ENCODE measurements around the gene TMEM19.

Gene TMEM19

DNA sequence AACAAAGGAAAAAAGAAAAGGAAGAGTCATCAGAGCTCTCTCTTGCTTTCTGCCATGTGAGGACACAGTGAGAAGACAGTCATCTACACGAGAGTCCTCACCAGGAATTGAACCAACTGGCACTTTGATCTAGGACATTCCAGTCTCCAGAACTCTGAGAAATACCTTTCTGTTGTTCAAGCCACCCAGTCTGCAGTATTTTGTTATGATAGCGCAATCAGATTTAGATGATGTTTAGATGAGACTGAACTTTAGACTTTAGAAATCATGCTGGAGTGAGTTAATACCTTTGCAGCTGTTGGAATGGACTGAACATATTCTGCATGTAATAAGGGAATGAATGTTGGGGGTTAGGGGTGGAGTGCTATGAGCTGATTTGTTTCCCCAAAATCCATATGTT, 40.7 kb downstream of the TMEM19 start:
- Histone ChIP-seq H3K4me3 (ENCODE audit: low read depth, low read length) (no peak overlapping the region), H2AFZ (no peak overlapping the region), H3K4me1 (no peaks in the 10 kb centered on the region), H3K79me2 (no peaks in the 10 kb centered on the region), H3K27me3 (ENCODE audit: control insufficient read depth, insufficient read depth, low read length) (no peaks in the 10 kb centered on the region), H3K36me3 (ENCODE audit: control insufficient read depth, insufficient read depth, low read length) (no peaks in the 10 kb centered on the region), H3K9ac (no peak overlapping the region), H3K27ac (no peak overlapping the region), H3K4me2 (ENCODE audit: low read length) (no peak overlapping the region), H3K9me3 (ENCODE audit: control insufficient read depth, low read length) (no peaks in the 10 kb centered on the region)
- TF ChIP-seq, protein P1, sequence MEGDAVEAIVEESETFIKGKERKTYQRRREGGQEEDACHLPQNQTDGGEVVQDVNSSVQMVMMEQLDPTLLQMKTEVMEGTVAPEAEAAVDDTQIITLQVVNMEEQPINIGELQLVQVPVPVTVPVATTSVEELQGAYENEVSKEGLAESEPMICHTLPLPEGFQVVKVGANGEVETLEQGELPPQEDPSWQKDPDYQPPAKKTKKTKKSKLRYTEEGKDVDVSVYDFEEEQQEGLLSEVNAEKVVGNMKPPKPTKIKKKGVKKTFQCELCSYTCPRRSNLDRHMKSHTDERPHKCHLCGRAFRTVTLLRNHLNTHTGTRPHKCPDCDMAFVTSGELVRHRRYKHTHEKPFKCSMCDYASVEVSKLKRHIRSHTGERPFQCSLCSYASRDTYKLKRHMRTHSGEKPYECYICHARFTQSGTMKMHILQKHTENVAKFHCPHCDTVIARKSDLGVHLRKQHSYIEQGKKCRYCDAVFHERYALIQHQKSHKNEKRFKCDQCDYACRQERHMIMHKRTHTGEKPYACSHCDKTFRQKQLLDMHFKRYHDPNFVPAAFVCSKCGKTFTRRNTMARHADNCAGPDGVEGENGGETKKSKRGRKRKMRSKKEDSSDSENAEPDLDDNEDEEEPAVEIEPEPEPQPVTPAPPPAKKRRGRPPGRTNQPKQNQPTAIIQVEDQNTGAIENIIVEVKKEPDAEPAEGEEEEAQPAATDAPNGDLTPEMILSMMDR (IDR thresholded peaks at IDR 0.05): no peak

- Histone ChIP-seq H3K36me3 (ENCODE audit: control insufficient read depth, insufficient read depth, low read length) (no peaks in the 10 kb centered on the region), H2AFZ (no peak overlapping the region), H3K9ac (no peak overlapping the region), H3K9me3 (ENCODE audit: control insufficient read depth, low read length) (no peaks in the 10 kb centered on the region), H3K4me2 (ENCODE audit: low read length) (no peak overlapping the region), H3K4me3 (ENCODE audit: low read depth, low read length) (no peak overlapping the region), H3K27ac (no peak overlapping the region), H3K27me3 (ENCODE audit: control insufficient read depth, insufficient read depth, low read length) (no peaks in the 10 kb centered on the region), H3K4me1 (no peaks in the 10 kb centered on the region), H3K79me2 (no peaks in the 10 kb centered on the region)
- TF ChIP-seq, protein P1 (IDR thresholded peaks at IDR 0.05): no peak
Observed at GRCh38 chr12:71727958-71728357, 42.1 kb downstream of the TMEM19 start.

DNA sequence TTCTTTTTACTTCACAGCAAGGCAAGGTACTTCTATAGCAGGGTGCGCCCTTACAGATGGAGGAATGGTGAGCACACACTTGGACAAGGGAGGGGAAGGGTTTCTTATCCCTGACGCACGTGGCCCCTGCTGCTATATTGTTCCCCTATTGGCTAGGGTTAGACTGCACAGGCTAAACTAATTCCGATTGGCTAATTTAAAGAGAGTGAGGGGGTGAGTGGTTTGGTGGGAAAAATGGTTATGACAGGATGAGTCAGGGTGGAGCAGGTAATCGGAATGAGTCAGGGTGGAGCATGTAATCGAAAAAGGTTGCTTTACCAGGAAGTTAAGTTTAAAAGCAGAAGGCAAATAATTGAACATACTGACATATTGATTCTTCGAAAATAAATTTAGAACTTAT, 45.1 kb downstream of the TMEM19 start:
- Histone ChIP-seq H3K27ac (no peak overlapping the region), H3K79me2 (no peaks in the 10 kb centered on the region), H3K4me3 (ENCODE audit: low read depth, low read length) (no peak overlapping the region), H3K4me1 (no peaks in the 10 kb centered on the region), H3K27me3 (ENCODE audit: control insufficient read depth, insufficient read depth, low read length) (no peaks in the 10 kb centered on the region), H3K9ac (no peak overlapping the region), H2AFZ (no peak overlapping the region), H3K36me3 (ENCODE audit: control insufficient read depth, insufficient read depth, low read length) (no peaks in the 10 kb centered on the region), H3K4me2 (ENCODE audit: low read length) (no peak overlapping the region), H3K9me3 (ENCODE audit: control insufficient read depth, low read length) (no peaks in the 10 kb centered on the region)
- TF ChIP-seq, protein P1 (IDR thresholded peaks at IDR 0.05): no peak

GRCh38 chr12:71731439-71732356, 45.8 kb downstream of the TMEM19 start:
- Histone ChIP-seq H2AFZ (no peak overlapping the region), H3K27ac (no peak overlapping the region), H3K4me3 (ENCODE audit: low read depth, low read length) (no peak overlapping the region), H3K36me3 (ENCODE audit: control insufficient read depth, insufficient read depth, low read length) (no peaks in the 10 kb centered on the region), H3K27me3 (ENCODE audit: control insufficient read depth, insufficient read depth, low read length) (no peaks in the 10 kb centered on the region), H3K4me2 (ENCODE audit: low read length) (no peak overlapping the region), H3K4me1 (no peaks in the 10 kb centered on the region), H3K9ac (no peak overlapping the region), H3K9me3 (ENCODE audit: control insufficient read depth, low read length) (no peaks in the 10 kb centered on the region), H3K79me2 (no peaks in the 10 kb centered on the region)
- TF ChIP-seq, protein P1 (IDR thresholded peaks at IDR 0.05): no peak

DNA sequence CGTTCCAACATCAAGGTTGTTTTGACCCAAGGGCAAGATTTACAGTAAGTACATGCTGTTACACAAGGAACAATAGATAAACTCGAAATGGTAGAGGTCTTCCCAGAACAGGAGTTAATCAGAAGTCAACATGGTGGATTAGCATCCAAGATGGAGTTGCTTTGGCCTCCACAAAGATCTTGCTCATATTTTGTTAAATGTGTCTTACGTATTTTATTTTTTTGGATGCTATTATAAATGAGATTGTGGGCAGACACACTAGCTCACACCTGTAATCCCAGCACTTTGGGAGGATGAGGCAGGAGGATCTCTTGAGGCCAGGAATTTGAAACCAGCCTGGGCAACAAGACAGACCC, 46.5 kb downstream of the TMEM19 start:
- no peak overlapping the region for H3K27ac ChIP-seq
- H3K4me3 ChIP-seq (ENCODE audit: low read depth, low read length): no peak overlapping the region

More for the DNA sequence above, 46.5 kb downstream of the TMEM19 start:
- TF ChIP-seq, protein P1 (IDR thresholded peaks at IDR 0.05): no peak
- Histone ChIP-seq H3K79me2 (no peaks in the 10 kb centered on the region), H3K36me3 (ENCODE audit: control insufficient read depth, insufficient read depth, low read length) (no peaks in the 10 kb centered on the region), H3K9me3 (ENCODE audit: control insufficient read depth, low read length) (no peaks in the 10 kb centered on the region), H2AFZ (no peak overlapping the region), H3K27me3 (ENCODE audit: control insufficient read depth, insufficient read depth, low read length) (no peaks in the 10 kb centered on the region), H3K9ac (no peak overlapping the region), H3K4me1 (no peaks in the 10 kb centered on the region), H3K4me2 (ENCODE audit: low read length) (no peak overlapping the region)

Data from parathyroid adenoma (tissue), 2 donors.